Cardiac muscle cell (in vitro differentiated cells and primary cell): Measurements from ENCODE around the gene PRKAG2. TPM values are rescaled to one million over a fixed set of nuclear protein-coding genes. Genes with fewer than 3 reads are reported as not detected.

Experiments
- DNase-seq, 2 donors: peaks; one replicate each; pipeline versions ENCODE4 v3.0.0 to v3.0.0-alpha.2; 2010 to 2017; ENCODE audit warnings: low read depth in 1 of 2, low spot score in 1 of 2
- H3K27ac ChIP-seq: fragments of 200-600 bp; sonication (generic); 2 replicates; pipeline ENCODE4 v1.5.1; 2016
- H3K27me3 ChIP-seq: fragments of 200-600 bp; sonication (generic); 2 replicates; pipeline ENCODE4 v1.6.0; 2016; ENCODE audit warnings: control low read depth
- H3K36me3 ChIP-seq: fragments of 200-600 bp; sonication (generic); 2 replicates; pipeline ENCODE4 v1.5.1; 2016; ENCODE audit warnings: control low read depth
- H3K4me1 ChIP-seq: fragments of 200-600 bp; sonication (generic); 2 replicates; pipeline ENCODE4 v1.8.1; 2017; ENCODE audit warnings: low read depth, mild to moderate bottlenecking, mixed run types
- H3K4me3 ChIP-seq: fragments of 200-600 bp; sonication (generic); 2 replicates; pipeline ENCODE4 v1.5.1; 2016; ENCODE audit warnings: mild to moderate bottlenecking
- H3K9me3 ChIP-seq: fragments of 200-600 bp; sonication (generic); 2 replicates; pipeline ENCODE4 v1.5.1; 2017; ENCODE audit warnings: low read depth, mild to moderate bottlenecking, control low read depth
- CTCF ChIP-seq: IDR thresholded peaks from 2 replicates; pipeline ENCODE4 v1.5.1; 2012; ENCODE audit warnings: low read depth, mild to moderate bottlenecking, low read length
- polyA plus RNA-seq: library from polyadenylated mRNA; unstranded; fragments of >200 nt; fragmentation: Nextera tagmentation; extraction: Ambion mirVana; gene quantifications from 2 replicates; pipeline ENCODE4 v1.2.1, GENCODE V29; 2016
- total RNA-seq: library from RNA; depleted of rRNA; stranded (reverse); fragments of >200 nt; gene quantifications from 2 replicates; pipeline ENCODE4 v1.2.3, GENCODE V29; 2016

PRKAG2 gene
- total and polyA plus RNA-seq, 2 experiments from 2014 or later = 43.4 to 85.3 TPM

DNA sequence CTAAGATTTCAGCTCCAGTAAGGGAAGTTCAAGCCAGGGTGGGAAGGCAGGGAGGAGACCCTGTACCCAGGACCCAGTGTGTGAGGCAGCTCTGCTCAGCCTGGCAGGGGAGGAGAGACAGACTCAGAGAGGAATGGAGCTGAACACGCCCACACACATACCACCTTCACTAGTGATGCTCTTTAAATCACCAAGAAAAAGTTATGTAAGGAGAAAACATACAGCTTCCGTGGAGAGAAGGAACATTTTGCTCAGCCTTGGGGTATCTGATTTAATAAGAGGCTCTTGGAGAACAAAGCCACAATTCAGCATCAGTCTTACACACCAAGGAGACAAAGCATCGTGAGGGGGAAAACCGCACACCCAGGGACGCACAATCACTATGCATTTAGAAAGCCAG lies 62.9 kb downstream of the PRKAG2 start:
- H3K4me3 ChIP-seq = no peak overlapping the region

GRCh38 chr7:151813445-151813844 lies 63.5 kb downstream of the PRKAG2 start:
- Histone ChIP-seq H3K36me3 (no peaks in the 10 kb centered on the region), H3K27ac (no peak overlapping the region), H3K27me3 (peaks cover 22% of the 10 kb centered on the region), H3K9me3 (no peaks in the 10 kb centered on the region), H3K4me3 (no peak overlapping the region), H3K4me1 (no peaks in the 10 kb centered on the region)
- TF ChIP-seq CTCF = no peak
- no peak for DNase-seq

More for the DNA sequence above, 62.9 kb downstream of the PRKAG2 start:
- Histone ChIP-seq H3K9me3 (no peaks in the 10 kb centered on the region), H3K27ac (no peak overlapping the region), H3K36me3 (no peaks in the 10 kb centered on the region), H3K27me3 (peaks cover 22% of the 10 kb centered on the region), H3K4me1 (no peaks in the 10 kb centered on the region)
- peak in 1 of 2 donors; percentile 23 for DNase-seq
- no peak for TF ChIP-seq CTCF

DNA sequence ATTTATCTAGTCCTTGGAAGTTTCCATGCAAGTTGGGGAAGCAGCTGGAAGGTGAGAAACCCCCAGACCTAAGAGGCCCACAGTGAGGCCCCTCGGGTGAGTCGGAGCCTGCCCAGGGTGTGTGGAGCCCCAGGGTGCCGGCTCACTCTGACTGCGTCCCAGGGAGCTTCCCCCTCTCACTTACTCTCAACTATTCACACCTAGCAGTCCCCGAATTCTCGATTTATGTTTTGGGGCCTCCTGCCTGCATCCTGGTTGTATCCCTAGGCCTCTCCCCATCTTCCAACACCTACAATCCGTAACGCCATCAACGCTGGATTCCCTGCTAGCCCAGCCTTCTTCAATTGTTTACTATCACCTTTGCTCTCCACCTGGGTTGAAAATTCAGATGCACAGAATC lies 63.9 kb downstream of the PRKAG2 start:
- TF ChIP-seq CTCF = no peak
- H3K9me3 ChIP-seq = no peaks in the 10 kb centered on the region
- H3K4me3 ChIP-seq = no peak overlapping the region
- H3K4me1 ChIP-seq = no peaks in the 10 kb centered on the region
- no peaks in the 10 kb centered on the region for H3K36me3 ChIP-seq
- DNase-seq = no peak
- peaks cover 22% of the 10 kb centered on the region for H3K27me3 ChIP-seq
- no peak overlapping the region for H3K27ac ChIP-seq

- no peak overlapping the region for H3K27ac ChIP-seq
- no peaks in the 10 kb centered on the region for H3K9me3 ChIP-seq
- peaks cover 22% of the 10 kb centered on the region for H3K27me3 ChIP-seq
- H3K36me3 ChIP-seq = no peaks in the 10 kb centered on the region
- H3K4me3 ChIP-seq = no peak overlapping the region
- no peak for TF ChIP-seq CTCF
- DNase-seq = no peak
- H3K4me1 ChIP-seq = no peaks in the 10 kb centered on the region
Observed at GRCh38 chr7:151810441-151811232, 66.3 kb downstream of the PRKAG2 start.

DNA sequence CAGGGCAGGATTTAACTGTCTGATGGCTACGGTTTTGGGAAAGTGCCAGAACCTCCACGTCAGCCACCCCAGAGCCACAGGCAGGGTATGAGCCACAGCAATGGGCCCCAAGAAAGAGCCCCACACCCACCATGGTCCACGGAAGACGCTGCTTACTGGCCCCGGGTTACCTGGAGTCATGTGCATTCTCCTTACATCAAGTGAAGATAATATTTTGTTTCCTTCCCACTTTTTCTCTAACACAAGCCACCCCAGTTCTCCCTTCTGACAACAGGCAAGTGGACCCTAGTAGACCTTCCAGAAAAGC lies 67.1 kb downstream of the PRKAG2 start:
- no peak overlapping the region for H3K4me3 ChIP-seq
- H3K36me3 ChIP-seq = no peaks in the 10 kb centered on the region
- H3K9me3 ChIP-seq = no peaks in the 10 kb centered on the region
- no peak for TF ChIP-seq CTCF
- H3K27me3 ChIP-seq = peaks cover 15% of the 10 kb centered on the region
- H3K27ac ChIP-seq = no peak overlapping the region
- H3K4me1 ChIP-seq = no peaks in the 10 kb centered on the region
- no peak for DNase-seq
